ENCODE results near the gene TRAPPC3L. TPM values are rescaled to one million over a fixed set of nuclear protein-coding genes. Genes with fewer than 3 reads are reported as not detected.

The TRAPPC3L gene
- total and polyA plus RNA-seq, 8 donors, result 0.12 to 0.99 (median 0.37) TPM

- no peaks in the 10 kb centered on the region for H3K36me3 ChIP-seq
- no peaks in the 10 kb centered on the region for H3K27me3 ChIP-seq
- H3K4me1 ChIP-seq, result peaks cover 0 to 2% of the 10 kb centered on the region in 2 donors
- TF ChIP-seq CTCF (IDR thresholded peaks at IDR 0.05), result no peak
- peak overlapping the region in 1 of 2 donors; percentile 57 for H3K27ac ChIP-seq
- H3K4me3 ChIP-seq, result peak overlapping the region in 1 of 2 donors; percentile 20
- intact Hi-C loops (cut with DNase I), result no loop called here
- no peak for DNase-seq
- H3K9me3 ChIP-seq, result peaks cover 0 to 8% of the 10 kb centered on the region in 2 donors
- no peak for ATAC-seq
Observed at GRCh38 chr6:116512734-116513133, 32.8 kb downstream of the TRAPPC3L start.

GRCh38 chr6:116512111-116512559 lies 33.3 kb downstream of the TRAPPC3L start:
- Histone ChIP-seq H3K9me3 (peaks cover 0 to 8% of the 10 kb centered on the region in 2 donors), H3K4me1 (peaks cover 0 to 2% of the 10 kb centered on the region in 2 donors), H3K27me3 (no peaks in the 10 kb centered on the region), H3K27ac (peak overlapping the region; percentile 57 to 82), H3K4me3 (peak overlapping the region; percentile 7 to 20), H3K36me3 (no peaks in the 10 kb centered on the region)
- no peak for DNase-seq
- ATAC-seq, result peak; percentile 28
- no peak for TF ChIP-seq CTCF (IDR thresholded peaks at IDR 0.05)
- intact Hi-C loops (cut with DNase I), result no loop called here

GRCh38 chr6:116511424-116512110 lies 33.9 kb downstream of the TRAPPC3L start, which contains the start of gene CALHM5:
Gene CALHM5, plus strand, starts transcription at chr6:116511639. Its CDS starts 58 bp downstream, at chr6:116511697.
- Histone ChIP-seq H3K36me3 (no peaks in the 10 kb centered on the region), H3K27ac (peak within 1 kb of the TSS; percentile 57 to 82), H3K27me3 (no peaks in the 10 kb centered on the region), H3K4me3 (peak within 1 kb of the TSS; percentile 7 to 20), H3K9me3 (peaks cover 0 to 8% of the 10 kb centered on the region in 2 donors), H3K4me1 (peaks cover 0 to 2% of the 10 kb centered on the region in 2 donors)
- ATAC-seq (peak; percentile 95), DNase-seq (peak in 2 of 4 donors; percentile 37 to 65)
- intact Hi-C loops (cut with DNase I), result no loop called here
- TF ChIP-seq CTCF (IDR thresholded peaks at IDR 0.05), result peak; percentile 46 to 64

- Histone ChIP-seq H3K4me1 (no peaks in the 10 kb centered on the region), H3K27me3 (no peaks in the 10 kb centered on the region), H3K27ac (no peak overlapping the region), H3K36me3 (no peaks in the 10 kb centered on the region), H3K9me3 (peaks cover 0 to 8% of the 10 kb centered on the region in 2 donors), H3K4me3 (no peak overlapping the region)
- intact Hi-C loops (cut with DNase I), result no loop called here
- ATAC-seq (no peak), DNase-seq (no peak)
- TF ChIP-seq CTCF (IDR thresholded peaks at IDR 0.05), result no peak
Observed at GRCh38 chr6:116508527-116508926, 37.0 kb downstream of the TRAPPC3L start.

- no peak for ATAC-seq
- Histone ChIP-seq H3K27ac (no peak overlapping the region), H3K4me3 (no peak overlapping the region), H3K9me3 (peaks cover 0 to 8% of the 10 kb centered on the region in 2 donors), H3K27me3 (no peaks in the 10 kb centered on the region), H3K4me1 (no peaks in the 10 kb centered on the region), H3K36me3 (no peaks in the 10 kb centered on the region)
- DNase-seq, result no peak
- TF ChIP-seq CTCF (IDR thresholded peaks at IDR 0.05), result no peak
- intact Hi-C loops (cut with DNase I), result no loop called here
Observed at GRCh38 chr6:116507324-116507723, 38.2 kb downstream of the TRAPPC3L start.

All from left lung (tissue), 10 donors.